Glomerular endothelial cell (primary cell): ENCODE measurements around the gene ANKRD63. TPM values are rescaled to one million over a fixed set of nuclear protein-coding genes. Genes with fewer than 3 reads are reported as not detected.

ENCODE experiments used
- DNase-seq: peaks from one replicate; pipeline ENCODE4 v3.0.0-alpha.2; 2011; ENCODE audit warnings: low read depth, low spot score; ENCODE audit errors: extremely low read depth
- total RNA-seq: library from RNA; depleted of rRNA; stranded (reverse); fragments of >200 nt; gene quantifications from 2 replicates; pipeline ENCODE4 v1.2.3, GENCODE V29; 2015

The ANKRD63 gene
- total RNA-seq, 1 donor from 2014 or later: 0.18 TPM

DNA sequence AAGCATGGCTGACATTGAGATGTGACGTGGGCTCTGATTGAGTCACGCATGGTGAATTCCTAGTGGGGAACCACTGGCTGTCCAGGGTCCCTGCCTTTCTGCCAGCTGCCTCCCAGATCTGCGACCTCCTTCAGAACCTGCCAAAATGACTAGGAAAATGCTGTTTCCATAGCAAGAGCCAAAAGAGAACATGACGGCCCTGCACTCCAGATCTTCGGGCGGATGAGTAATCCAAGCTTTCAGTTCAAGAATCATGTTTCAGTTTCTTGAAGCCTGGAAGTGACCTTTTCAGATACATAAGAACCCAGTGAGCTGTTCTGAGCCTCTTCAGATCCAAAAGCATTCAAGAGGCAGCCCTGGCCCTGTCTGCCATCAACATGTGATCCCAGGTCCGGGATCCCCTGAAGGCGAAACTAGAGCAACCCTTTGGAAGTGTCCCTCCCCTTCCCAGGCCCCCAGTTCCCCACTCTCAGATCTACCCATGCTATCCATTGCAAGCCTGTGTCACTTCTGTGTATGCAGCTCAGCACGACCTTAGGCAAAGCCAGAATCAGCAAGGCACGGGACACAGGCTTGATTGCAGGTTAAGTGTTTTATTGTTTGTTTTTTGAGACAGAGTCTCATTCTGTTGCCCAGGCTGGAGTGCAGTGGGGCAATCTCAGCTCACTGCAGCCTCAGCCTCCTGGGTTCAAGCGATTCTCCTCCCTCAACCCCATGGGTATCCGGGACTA is 19.7 kb downstream of the ANKRD63 start:
- no peak for DNase-seq

GRCh38 chr15:40259021-40259420 is 23.8 kb downstream of the ANKRD63 start:
- no peak for DNase-seq

- no peak for DNase-seq
Observed at GRCh38 chr15:40258544-40258943, 24.3 kb downstream of the ANKRD63 start.

- DNase-seq: no peak
Observed at GRCh38 chr15:40257656-40258450, 25.0 kb downstream of the ANKRD63 start.

DNA sequence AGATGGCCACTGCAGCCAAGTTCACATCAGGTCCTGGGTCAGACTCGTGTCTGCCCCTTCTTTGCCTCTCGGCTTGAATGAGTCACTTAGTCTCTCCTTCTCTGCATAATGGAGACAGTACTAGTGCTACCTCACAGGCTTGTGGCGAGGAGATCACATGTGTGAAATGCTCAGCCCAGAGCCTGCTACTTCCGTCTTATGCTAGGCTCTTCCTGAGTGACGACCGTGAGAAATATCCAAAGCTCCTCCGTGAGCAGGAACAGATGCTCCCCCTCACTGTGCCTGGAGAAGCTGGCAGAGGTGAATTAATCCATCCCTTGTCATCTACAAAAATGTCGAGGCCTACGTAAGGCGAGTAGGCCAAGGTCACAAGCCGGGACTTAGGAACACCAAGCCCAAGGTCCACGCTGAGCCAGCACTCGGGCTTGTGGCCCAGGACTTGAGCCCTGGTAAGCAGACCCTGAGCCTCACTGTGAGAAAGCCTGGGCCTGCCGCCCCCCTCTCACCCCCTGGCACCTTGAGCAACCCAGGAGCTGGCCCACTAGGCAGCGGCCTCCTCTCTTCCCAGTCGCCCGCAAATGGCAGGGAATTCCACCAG is 26.1 kb downstream of the ANKRD63 start:
- no peak for DNase-seq

DNA sequence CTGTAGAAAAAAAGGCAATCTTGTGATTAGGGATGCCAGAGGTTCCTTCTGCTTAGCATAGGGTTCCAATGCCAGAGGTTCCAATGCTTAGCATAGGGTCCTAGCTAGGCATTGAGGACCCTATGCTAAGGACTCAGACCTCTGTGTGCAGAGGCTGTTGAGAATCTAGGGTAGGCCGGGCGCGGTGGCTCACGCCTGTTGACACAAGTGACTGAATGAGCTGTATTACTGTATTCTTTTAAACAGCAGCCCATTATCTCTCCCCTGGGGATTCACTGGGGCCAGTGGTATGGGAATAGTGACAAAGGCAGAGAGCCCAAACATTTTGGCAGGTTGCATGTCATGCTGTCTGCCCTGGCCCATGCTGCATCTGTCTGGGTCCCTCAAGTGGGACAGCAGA is 27.8 kb downstream of the ANKRD63 start:
- no peak for DNase-seq

GRCh38 chr15:40254452-40254851 is 28.4 kb downstream of the ANKRD63 start:
- no peak for DNase-seq

- DNase-seq: no peak
Observed at GRCh38 chr15:40253167-40253790, 29.6 kb downstream of the ANKRD63 start.

DNA sequence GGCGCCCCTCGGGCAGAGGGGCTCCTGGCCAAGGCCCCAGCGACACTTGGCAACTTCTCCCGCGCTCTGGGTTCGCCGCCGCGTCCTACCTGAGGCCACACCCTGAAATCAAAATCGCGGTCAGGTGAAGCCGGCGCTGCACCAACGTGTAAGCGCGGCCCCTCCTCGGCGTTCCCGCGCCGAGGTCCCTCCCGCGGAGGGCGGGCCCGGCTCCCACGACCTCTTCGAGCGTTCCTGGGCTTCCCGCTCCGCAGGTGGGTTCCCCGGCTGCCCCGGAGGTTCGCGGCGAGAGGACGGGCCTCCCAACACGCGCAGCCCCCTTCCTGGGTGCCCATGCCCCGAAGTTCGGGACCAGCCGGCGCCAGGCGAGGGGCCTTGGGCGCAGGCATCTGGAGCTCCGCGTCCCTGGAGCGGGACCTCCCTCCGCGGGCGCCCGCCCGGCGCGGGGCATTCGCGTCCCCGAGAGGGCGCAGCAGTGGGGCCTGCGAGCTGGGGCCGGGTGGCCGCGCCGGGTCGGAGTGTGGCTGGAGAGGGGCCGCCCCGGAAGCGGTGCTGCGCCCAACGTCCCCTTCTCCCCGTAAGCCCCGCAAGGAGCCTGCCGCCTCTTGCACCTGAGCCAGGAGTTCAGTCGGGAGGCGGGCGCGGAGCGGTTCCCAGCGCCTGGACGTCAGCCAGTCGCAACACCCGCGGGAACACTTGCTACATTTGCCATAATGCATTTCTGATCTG is 30.3 kb downstream of the ANKRD63 start:
- DNase-seq: no peak

DNA sequence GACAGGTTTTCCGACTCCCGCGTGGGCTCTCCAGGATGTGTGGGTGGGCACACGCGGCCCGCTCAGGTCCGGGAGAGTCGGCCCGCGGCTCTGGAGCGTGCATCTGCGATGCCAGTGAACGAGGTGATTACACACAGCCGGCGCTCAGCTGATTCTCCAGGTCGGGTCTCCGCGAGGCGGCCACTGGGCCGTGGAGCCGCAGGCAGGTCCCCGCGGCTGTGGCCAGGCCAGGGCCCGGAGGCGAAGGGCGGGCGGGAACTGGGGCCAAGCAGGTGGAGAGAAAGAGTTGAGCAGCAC is 30.8 kb downstream of the ANKRD63 start:
- no peak for DNase-seq

DNA sequence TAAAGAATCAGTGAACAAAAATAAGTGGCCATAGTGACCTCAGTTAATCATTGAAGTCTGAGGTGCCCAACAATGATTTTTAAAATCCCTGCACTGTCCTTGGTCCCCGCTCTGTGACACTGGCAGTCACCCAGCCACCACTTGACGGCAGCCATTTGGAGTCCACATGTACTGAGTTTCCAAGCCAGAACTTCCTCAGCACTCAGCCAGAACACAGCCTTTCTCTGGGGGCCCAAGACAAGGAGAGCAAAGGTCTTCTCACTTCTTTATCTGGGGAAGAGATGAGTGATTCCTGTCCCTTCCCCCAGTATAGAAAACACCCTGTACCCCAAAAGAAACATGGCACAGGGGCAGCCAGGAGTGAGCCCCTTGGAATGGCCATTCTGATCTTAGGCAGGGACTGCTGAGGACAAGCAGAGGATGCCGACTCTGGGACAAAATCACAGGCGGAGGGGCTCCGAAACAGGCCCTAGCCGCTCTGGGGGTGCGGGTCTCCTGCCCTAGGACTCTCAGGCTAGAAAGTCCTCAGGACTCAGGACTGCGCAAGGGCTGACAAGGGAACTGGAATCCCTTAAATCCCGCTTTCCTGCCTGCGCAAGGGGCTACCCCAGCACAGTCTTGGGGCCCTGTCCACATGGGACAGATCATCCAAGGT is 31.3 kb downstream of the ANKRD63 start:
- DNase-seq: no peak

- DNase-seq: no peak
Observed at GRCh38 chr15:40250771-40251483, 31.9 kb downstream of the ANKRD63 start.

DNA sequence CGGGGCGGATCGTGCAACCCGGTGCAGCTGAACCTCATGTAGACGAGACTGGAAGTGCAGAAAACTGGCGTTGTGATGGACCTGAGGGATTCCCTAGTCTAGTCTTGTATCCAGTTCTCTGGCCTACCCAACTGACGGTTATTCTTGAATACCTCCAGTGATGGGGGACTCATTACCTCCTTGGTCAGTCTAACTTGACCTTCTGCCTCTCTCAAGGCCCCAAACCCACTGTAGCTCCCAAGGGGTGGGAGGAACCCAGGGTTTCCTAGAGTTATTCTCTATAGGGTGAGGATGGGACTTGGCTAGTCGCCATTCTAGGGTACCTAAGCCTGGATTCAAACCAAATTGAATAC is 32.6 kb downstream of the ANKRD63 start:
- no peak for DNase-seq

- no peak for DNase-seq
Observed at GRCh38 chr15:40249477-40250303, 33.2 kb downstream of the ANKRD63 start.

DNA sequence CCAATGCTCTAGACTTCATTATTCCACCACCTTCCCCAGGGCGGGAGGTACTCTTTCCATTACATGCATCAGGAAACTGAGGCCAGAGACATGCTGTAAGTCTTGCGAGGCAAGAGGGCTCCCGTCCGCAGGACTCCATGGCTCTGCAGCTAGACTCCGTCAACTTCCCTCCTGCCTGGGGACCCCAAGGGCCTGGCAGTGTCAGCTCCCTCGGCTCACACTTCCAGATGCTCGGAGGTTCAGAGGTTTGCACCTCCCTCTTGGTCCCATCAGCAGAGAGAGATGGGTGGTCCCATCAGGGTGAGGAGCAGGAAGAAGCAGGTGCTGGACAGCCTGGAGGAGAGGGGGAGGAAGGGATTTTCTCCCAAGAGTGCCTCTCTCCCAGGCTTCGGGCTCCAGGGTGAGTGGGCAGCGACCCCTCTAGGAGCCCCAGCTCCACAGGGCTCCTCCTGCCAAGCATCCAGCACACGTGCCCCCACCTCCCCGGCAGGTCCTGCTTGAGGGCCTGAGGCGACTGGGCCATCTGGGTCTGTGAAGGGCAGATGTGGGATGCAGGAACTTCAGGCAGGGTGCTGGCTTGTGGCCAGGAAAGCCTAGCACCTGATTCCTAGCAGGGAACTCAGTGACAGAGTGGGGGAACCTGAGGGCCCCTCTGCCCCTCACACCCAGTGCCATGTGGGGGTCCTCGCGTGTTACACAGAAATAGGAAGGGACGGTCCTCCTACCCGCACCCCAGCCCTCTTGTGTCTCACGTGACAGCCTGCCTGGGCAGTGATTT is 34.7 kb downstream of the ANKRD63 start:
- DNase-seq: no peak

- DNase-seq: no peak
Observed at GRCh38 chr15:40247406-40247971, 35.4 kb downstream of the ANKRD63 start.

DNA sequence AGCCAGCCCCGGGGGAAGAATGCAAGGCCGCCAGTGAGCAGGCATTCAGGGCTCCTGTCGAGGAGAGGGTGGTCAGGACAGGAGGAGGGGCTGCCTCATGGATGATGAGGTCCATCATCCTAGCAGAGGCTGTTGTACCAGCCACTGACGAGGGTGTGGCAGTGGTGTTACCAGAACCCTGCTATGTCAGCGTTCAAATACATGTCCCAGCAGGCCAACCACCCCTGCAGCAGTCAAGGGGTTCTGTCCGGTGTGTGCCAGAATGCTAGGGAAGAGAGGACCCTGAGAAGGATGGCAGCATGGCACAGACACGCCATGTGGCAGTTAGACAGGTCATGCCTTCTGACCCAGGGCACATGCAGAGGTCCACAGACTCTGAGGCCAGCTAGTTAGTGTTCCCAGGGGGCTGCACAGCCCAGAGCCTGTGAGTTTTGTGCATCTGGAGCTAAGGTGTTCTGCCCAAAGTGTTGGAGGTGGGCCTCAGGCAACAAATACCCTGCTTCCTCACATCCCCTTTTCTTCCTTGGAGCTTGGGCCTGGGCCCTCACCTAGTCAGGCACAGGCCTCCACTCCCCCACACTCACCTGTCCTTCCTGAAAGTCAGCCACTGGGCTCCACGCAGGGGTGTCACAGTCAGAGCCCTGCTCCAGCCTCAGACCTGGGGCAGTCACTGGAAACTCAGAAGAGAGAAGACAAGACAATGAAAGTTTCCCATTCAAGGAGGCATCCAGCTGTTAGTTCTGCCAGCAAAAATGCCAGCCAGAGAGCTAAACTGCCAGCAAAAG is 36.2 kb downstream of the ANKRD63 start:
- DNase-seq: no peak
